Neural cell (in vitro differentiated cells): Measurements from ENCODE around the gene TCF12.

Source experiments
- EZH2 ChIP-seq: fragments of 200-600, 300-800 bp; shearing (Covaris generic), sonication (generic); IDR thresholded peaks from 2 replicates; pipeline ENCODE4 v1.6.1; 2014; ENCODE audit warnings: antibody characterized with exemption, low read length, borderline replicate concordance, mild to moderate bottlenecking; ENCODE audit not compliant: insufficient read depth, poor library complexity, severe bottlenecking
- POLR2AphosphoS5 ChIP-seq: IDR thresholded peaks from 2 replicates; pipeline ENCODE4 v1.6.1; 2012
- RAD21 ChIP-seq: fragments of 450-650 bp; conservative IDR thresholded peaks from 2 replicates; pipeline ENCODE4 v1.6.1; 2014; ENCODE audit warnings: antibody characterized with exemption, mild to moderate bottlenecking, moderate library complexity
- REST ChIP-seq: IDR thresholded peaks from 2 replicates; pipeline ENCODE4 v1.6.1; 2012; ENCODE audit warnings: borderline replicate concordance
- TF ChIP-seq, protein P1 (sequence below): fragments of 450-650 bp; IDR thresholded peaks from 2 replicates; pipeline ENCODE4 v1.5.1; 2014; ENCODE audit warnings: antibody characterized with exemption, mild to moderate bottlenecking, moderate library complexity; ENCODE audit not compliant: poor library complexity, severe bottlenecking

DNA sequence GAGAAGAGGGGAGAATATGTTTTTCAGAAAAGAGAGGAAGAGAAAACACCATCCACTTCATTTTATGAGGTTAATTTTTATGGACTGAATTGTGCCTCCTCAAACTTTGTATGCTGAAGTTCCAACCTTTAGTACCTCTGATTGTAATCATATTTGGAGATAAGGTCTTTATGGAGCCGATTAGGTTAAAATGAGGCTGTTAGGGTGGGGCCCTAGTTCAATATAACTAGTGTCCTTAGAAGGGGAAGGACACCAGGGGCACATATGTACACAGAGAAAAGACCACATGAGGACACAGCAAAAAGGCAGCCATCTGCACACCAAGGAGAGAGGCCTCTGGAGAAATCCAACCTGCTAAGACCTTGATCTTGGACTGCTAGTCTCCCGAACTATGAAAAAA lies 38.9 kb upstream of the TCF12 start:
- TF ChIP-seq, protein P1, sequence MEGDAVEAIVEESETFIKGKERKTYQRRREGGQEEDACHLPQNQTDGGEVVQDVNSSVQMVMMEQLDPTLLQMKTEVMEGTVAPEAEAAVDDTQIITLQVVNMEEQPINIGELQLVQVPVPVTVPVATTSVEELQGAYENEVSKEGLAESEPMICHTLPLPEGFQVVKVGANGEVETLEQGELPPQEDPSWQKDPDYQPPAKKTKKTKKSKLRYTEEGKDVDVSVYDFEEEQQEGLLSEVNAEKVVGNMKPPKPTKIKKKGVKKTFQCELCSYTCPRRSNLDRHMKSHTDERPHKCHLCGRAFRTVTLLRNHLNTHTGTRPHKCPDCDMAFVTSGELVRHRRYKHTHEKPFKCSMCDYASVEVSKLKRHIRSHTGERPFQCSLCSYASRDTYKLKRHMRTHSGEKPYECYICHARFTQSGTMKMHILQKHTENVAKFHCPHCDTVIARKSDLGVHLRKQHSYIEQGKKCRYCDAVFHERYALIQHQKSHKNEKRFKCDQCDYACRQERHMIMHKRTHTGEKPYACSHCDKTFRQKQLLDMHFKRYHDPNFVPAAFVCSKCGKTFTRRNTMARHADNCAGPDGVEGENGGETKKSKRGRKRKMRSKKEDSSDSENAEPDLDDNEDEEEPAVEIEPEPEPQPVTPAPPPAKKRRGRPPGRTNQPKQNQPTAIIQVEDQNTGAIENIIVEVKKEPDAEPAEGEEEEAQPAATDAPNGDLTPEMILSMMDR: no peak
- no peak for TF ChIP-seq RAD21
- no peak for TF ChIP-seq EZH2
- TF ChIP-seq REST: no peak
- no peak for TF ChIP-seq POLR2AphosphoS5
